ENCODE results near the gene ARL13B.
A peak's percentile ranks its signal among the peaks of the same experiment; 100 is the strongest.
"Not testable (repeated sequence)": the region's sequence is repeated elsewhere in the genome, so short reads cannot be mapped to it uniquely, and the experiment has no call there.

ARL13B gene

DNA sequence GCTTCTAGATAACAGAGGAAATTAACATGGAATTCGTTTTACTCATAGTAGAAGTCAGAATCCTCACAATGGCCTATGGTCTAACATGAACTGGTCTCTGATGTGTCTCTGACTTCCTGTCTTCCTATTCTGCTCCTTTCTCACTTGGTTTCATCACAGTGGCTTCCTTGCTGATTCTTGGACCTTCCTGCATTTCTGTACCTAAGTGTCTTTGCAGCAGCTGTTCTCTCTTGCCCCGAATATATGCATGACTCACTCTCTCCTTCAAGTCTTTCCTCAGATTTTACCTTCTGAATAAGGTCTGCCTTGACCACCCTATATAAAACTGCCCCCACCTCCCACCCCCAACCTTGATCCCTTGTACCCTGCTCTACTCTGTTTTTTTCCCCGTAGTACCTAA, 14.1 kb downstream of the ARL13B start:
- DNase-seq (ENCODE audit: low read depth in 2 of 2) = no peak

DNA sequence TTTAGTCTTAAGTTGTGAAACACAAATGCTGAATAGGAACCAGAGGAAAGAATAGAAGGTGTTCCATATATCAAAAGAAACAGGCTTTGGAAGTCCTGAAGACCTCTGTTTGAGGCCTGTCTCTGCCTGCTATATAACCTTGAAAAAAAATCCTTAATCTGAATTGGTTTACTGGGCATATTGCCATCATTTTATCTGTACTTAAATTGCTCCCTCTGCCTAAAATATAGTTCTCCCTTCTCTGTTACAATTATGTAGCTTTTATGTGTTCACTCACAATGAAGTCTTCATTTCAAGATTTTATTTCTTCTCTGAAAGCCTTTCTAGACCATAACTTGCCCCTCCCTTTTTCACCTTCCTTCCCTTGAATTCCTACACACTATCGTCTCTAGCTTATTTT, 21.2 kb downstream of the ARL13B start:
- DNase-seq (ENCODE audit: low read depth in 2 of 2) = no peak

DNA sequence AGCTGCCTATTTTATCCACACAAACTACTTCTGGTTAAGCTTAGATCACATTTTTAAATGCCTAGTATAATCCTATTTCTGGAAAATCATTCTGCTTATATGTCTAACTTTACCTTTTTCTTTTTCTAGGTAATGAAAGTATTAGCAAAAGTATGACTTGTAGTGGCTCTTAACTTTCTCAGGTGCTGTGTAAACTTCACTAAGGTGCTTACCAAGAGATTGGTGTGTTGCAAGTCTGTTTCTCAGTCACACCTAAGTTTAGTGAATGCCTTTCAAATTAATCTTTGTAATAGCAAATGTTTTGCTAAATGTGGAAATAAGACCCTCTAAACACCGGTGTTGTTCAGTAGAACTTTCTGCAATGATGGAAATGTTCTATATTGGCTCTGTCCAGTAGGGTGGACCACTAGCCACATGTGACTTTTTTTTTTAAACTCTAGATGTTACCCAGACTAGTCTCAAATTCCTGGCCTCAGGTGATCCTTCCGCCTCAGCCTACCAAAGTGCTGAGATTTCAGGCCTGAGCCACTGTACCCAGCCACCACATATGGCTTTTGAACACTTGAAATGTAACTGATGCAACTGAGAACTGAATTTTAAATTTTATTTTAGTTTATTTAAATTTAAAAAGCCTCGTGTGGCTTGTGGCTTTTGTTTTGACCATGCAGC, 22.0 kb downstream of the ARL13B start:
- DNase-seq (ENCODE audit: low read depth in 2 of 2) = no peak

GRCh38 chr3:94004301-94004910, 24.5 kb downstream of the ARL13B start:
- peak in 1 of 2 experiments; percentile 38 for DNase-seq (ENCODE audit: low read depth in 2 of 2)

DNA sequence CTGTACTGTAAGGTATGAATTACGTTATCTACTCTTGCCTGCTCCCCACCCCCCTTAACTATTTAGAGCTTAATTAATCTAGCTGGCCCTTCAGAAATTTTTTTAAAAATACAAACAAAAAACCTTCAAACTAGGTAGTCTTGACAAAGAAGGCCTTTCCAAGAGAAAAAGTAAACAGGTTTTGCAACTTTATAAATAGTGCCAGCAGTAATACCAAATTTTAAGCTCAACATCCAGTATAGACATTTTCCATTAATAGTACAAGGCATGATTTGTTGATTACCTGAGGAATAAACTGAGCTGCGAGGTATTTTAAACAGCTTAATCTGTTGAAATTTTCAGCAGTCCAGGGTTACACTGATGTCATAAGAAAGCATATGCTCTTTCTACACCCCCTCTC, 28.3 kb downstream of the ARL13B start:
- no peak for DNase-seq (ENCODE audit: low read depth in 2 of 2)

GRCh38 chr3:94009608-94010007, 29.7 kb downstream of the ARL13B start:
- DNase-seq (ENCODE audit: low read depth in 2 of 2) = no peak

GRCh38 chr3:94011233-94011711, 31.3 kb downstream of the ARL13B start:
- DNase-seq (ENCODE audit: low read depth in 2 of 2) = no peak

GRCh38 chr3:94012185-94012584, 32.2 kb downstream of the ARL13B start:
- no peak for DNase-seq (ENCODE audit: low read depth in 2 of 2)

DNA sequence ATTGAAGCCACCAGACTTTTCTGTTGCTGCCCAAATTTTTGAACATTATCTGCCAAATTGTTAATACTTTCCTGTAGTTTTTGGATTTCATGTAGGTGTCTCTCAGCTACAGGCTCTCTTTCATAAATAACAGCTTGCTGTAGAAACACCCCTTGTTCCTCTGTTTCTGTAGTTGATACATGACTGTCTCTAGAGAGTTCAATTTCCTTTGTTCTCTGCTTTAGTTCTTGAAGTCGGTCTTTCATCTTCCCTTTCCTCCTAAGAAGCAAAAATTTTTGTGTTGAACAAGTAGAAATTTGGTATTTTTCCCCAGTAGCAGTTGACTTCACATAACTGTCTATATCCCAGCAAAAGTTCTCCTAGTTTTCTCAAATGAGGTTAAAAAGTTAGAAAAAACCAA, 35.1 kb downstream of the ARL13B start:
- no peak for DNase-seq (ENCODE audit: low read depth in 2 of 2)

DNA sequence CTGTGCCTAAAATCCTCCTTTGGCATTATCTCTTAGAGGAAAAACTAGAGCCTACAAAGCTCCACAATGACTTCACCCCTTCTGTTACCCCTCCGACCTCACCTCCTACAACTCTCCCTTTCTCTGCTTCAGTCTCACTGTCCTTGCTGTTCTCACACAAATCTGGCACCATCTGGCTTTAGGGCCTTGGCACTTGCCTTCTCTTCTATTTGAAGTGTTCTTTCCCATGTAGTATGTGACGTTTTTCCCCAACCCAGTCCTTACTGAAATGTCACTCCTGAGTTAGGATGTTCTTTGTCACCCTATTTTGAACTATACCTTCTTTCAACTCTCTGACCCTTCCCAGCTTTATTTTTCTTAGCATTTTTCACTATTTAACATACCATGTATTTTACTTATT, 39.7 kb downstream of the ARL13B start:
- DNase-seq (ENCODE audit: low read depth in 2 of 2) = no peak

DNA sequence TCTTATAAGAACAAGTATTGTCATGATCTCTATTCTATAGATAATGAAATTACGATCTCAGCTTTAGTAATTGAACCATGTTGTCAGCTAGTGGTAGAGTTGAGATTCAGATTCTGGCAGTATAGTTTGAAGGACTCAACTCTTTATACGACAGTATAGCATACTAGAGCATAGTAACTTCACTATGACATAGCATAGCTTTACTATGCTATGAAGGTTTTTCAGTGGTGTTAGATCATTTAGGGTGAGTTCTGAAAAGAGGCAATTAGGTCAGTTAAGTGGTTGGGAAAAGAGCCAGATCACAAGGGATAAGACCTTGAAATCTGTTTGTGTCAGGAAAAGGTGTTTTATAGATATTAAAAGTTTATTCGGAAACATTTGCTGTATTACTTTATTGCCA, 40.3 kb downstream of the ARL13B start:
- DNase-seq (ENCODE audit: low read depth in 2 of 2) = no peak

GRCh38 chr3:94024385-94024784, 44.4 kb downstream of the ARL13B start:
- peak; percentile 10 to 22 for DNase-seq (ENCODE audit: low read depth in 2 of 2)

DNA sequence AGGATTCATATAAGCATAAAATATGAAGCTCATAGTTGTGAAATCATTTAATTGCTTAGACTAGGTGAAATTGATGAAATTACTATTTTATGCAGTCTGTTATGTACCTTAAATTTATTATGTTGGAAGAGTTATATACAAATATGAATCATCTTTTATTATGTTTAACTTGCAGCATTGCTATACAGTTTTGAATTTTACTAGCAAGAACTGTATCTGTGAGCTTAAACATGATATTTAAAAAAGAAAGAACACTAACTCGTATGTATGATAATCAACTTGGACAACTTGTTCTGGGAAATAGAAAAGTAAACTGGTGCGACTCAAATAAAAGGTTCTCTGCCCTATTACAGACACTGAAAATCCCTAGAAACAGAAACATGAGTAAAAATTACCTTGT, 46.7 kb downstream of the ARL13B start:
- no peak for DNase-seq (ENCODE audit: low read depth in 2 of 2)

DNA sequence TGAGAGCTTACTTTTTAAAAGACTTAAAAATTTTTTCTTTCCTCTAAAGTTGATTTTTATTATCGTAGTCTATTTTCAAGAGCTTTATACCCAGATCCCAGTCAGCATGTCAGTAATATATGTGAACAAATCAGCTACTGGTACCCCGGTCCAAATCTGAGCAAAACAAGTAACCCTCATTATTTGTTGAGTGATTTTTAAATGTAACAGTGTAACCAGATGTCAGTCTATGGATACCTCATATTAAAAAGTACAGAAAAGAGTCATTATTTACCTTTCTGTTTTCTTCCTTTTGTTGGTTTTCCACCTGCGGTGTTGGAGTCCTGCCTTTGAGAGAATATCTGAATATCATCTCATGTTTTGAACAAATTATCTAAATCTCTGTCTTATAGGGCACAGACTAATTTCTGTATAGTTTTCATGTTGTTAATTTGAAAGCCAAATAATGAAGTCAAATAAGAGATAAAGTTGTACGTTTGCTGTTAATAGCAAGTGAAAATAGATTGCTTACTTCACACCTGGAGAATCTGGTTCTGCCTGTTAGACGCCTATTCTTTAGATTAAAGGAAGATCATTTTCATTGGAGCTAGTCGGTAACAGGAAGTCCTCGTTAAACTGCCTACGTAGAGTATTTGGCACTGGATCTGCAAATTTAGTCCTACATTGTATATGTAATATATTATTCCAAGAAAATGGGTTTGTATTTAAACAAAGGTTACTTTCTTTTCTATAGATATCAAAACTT, 48.3 kb downstream of the ARL13B start, which contains the start of gene STX19:
Gene STX19, minus strand, starts transcription at position 505 of the 745 bp plus-strand sequence. CDS start 13,328 bp downstream, outside the sequence.
- DNase-seq (ENCODE audit: low read depth in 2 of 2) = no peak

GRCh38 chr3:94036909-94037507, 57.1 kb downstream of the ARL13B start:
- peak; percentile 17 to 21 for DNase-seq (ENCODE audit: low read depth in 2 of 2)

DNA sequence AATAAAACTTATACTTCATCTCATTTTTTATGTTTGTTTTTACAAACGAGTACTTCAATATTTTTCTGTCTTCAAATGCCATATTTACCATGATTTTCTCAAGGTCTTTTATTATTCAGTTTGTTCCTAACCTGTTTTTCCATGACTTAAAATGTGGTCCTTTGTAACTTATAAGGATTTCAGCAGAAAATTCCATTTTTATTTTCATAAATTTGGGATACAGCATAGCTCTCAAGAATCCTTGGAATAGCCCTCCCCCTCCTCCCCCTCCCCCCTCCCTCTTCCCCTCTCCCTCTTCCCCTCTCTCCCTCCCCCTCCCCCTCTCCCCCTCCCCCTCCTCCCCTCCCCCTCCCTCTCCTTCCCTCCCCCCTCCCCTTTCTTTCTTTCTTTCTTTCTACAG, 63.3 kb downstream of the ARL13B start:
- DNase-seq (ENCODE audit: low read depth in 2 of 2) = no peak

DNA sequence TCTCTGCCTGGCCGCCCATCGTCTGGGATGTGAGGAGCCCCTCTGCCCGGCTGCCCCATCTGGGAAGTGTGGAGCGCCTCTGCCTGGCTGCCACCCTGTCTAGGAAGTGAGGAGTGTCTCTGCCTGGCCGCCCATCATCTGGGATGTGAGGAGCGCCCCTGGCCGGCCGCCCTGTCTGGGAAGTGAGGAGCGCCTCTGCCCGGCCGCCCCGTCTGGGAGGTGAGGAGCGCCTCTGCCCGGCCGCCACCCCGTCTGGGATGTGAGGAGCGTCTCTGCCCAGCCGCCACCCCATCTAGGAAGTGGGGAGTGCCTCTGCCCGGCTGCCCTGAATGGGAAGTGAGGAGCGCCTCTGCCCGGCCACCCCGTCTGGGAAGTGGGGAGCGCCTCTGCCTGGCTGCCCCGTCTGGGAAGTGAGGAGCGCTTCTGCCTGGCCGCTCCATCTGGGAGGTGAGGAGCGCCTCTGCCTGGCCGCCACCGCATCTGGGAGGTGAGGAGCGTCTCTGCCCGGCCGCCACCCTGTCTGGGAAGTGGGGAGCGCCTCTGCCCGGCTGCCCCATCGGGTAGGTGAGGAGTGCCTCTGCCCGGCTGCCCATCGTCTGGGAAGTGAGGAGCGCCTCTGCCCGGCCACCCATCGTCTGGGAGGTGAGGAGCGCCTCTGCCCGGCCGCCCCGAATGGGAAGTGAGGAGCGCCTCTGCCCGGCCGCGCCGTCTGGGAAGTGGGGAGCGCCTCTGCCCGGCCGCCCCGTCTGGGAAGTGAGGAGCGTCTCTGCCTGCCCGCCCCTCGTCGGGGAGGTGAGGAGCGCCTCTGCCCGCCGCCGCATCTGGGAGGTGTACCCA, 64.4 kb downstream of the ARL13B start:
- DNase-seq (ENCODE audit: low read depth in 2 of 2) = not testable (repeated sequence)

- DNase-seq (ENCODE audit: low read depth in 2 of 2) = no peak
Observed at GRCh38 chr3:94046533-94046932, 66.6 kb downstream of the ARL13B start.

DNA sequence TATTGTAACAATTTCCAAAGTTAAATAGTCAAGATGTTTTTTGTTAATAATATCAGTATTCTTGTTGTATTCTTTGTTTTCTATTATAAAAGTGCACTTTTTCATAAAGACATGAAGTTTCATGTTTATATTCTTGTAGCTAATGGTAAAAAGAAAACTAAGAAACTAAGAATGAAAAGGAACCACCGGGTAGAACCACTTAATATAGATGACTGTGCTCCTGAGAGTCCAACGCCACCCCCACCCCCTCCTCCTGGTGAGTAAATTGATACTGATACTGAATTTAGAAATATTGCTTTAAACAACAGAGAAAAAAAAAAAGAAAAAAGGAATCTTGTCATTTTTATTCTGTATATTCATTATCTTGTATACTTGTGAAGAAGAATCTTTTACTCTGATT, 69.3 kb downstream of the ARL13B start:
- DNase-seq (ENCODE audit: low read depth in 2 of 2) = no peak

GRCh38 chr3:94050546-94050945, 70.6 kb downstream of the ARL13B start:
- no peak for DNase-seq (ENCODE audit: low read depth in 2 of 2)

GRCh38 chr3:94061297-94061696, 81.3 kb downstream of the ARL13B start:
- no peak for DNase-seq (ENCODE audit: low read depth in 2 of 2)
